HepG2 (cell line): ENCODE data around the gene NDUFAF3. TPM values are rescaled to one million over a fixed set of nuclear protein-coding genes. Genes with fewer than 3 reads are reported as not detected.

Source experiments
- ATAC-seq: fragments of 200-7000 bp; cut with Tn5 transposase; 3 replicates; pipeline ENCODE4 v1.9.1; 2020; ENCODE audit warnings: mild to moderate bottlenecking, moderate library complexity
- BruUV-seq: library from RNA; stranded (reverse); fragments of 400-500 nt; replicated peaks from 2 replicates; lab custom pipeline; 2021; lab: Mats Ljungman, UMichigan
- CTCF ChIA-PET: fragments of 300-600 bp; formaldehyde crosslinking; extraction: SDS; loops from one replicate; lab custom pipeline; 2021; ENCODE audit warnings: low total read pairs, inconsistent platforms, low intra/inter-chr PET ratio; lab: Yijun Ruan, JAX
- POLR2A ChIA-PET: fragments of 350-600 bp; sonication (Branson Sonifier 250); formaldehyde crosslinking; loops from one replicate; lab custom pipeline; 2020; ENCODE audit warnings: antibody characterized with exemption, inconsistent platforms; lab: Yijun Ruan, JAX
- DNase-seq: peaks from one replicate; pipeline ENCODE4 v3.0.0-alpha.2; 2015; ENCODE audit warnings: low spot score
- FAIRE-seq: peaks from 3 replicates; lab custom pipeline; 2011; peaks lifted over from hg19 to GRCh38; lab: Jason Lieb, UNC
- H2AFZ ChIP-seq: one replicate; pipeline ENCODE4 v1.6.1; 2011; ENCODE audit warnings: low read length, inconsistent platforms
- H3K27ac ChIP-seq: fragments of 300-600 bp; 3 replicates; pipeline ENCODE4 v1.8.0; 2011; ENCODE audit warnings: mixed run types, mild to moderate bottlenecking, mixed read lengths, low read length, inconsistent platforms; ENCODE audit not compliant: insufficient read depth; ENCODE audit errors: extremely low read length
- H3K27me3 ChIP-seq, 2 experiments: fragments of 200-600 bp in 1 of 2; 2 replicates in 1 of 2; 3 replicates in 1 of 2; pipeline versions ENCODE4 v1.6.0 to v1.8.0; 2011; ENCODE audit warnings: low read length in 2 of 2, mild to moderate bottlenecking in 2 of 2, moderate library complexity in 2 of 2, inconsistent platforms in 1 of 2; ENCODE audit not compliant: insufficient read depth in 2 of 2, control insufficient read depth in 1 of 2
- H3K36me3 ChIP-seq, 2 experiments: fragments of 200-600 bp in 1 of 2; replicated peaks in 1 of 2; 2 replicates in 1 of 2; 3 replicates in 1 of 2; pipeline versions ENCODE4 v1.5.1 to v1.8.0; 2011; ENCODE audit warnings: low read length in 2 of 2, inconsistent platforms in 1 of 2; ENCODE audit not compliant: insufficient read depth in 2 of 2, control insufficient read depth in 1 of 2
- H3K4me1 ChIP-seq: 2 replicates; pipeline ENCODE4 v1.5.1; 2012; ENCODE audit warnings: low read length, inconsistent platforms; ENCODE audit not compliant: insufficient read depth
- H3K4me2 ChIP-seq: 2 replicates; pipeline ENCODE4 v1.6.0; 2011; ENCODE audit warnings: low read depth, low read length, inconsistent platforms
- H3K4me3 ChIP-seq, 3 experiments: fragments of 200-600 bp in 1 of 3; sonication (generic), shearing (Covaris generic) in 1 of 3; replicated peaks in 1 of 3; 2 replicates each; pipeline ENCODE4 v1.5.1; 2011 to 2016; ENCODE audit warnings: low read length in 3 of 3, inconsistent platforms in 2 of 3, low read depth in 2 of 3, mild to moderate bottlenecking in 2 of 3, control low read depth in 1 of 3, mixed read lengths in 1 of 3; ENCODE audit not compliant: insufficient read depth in 1 of 3
- H3K79me2 ChIP-seq: one replicate; pipeline ENCODE4 v1.6.1; 2011; ENCODE audit warnings: low read length, inconsistent platforms; ENCODE audit not compliant: insufficient read depth
- H3K9ac ChIP-seq: 2 replicates; pipeline ENCODE4 v1.6.0; 2011; ENCODE audit warnings: mild to moderate bottlenecking, low read depth, low read length, inconsistent platforms; ENCODE audit not compliant: insufficient read depth
- H3K9me3 ChIP-seq: 2 replicates; pipeline ENCODE4 v1.5.1; 2012; ENCODE audit warnings: mild to moderate bottlenecking, low read length
- H4K20me1 ChIP-seq: 2 replicates; pipeline ENCODE4 v1.6.0; 2011; ENCODE audit warnings: inconsistent platforms, mild to moderate bottlenecking, low read length, moderate library complexity; ENCODE audit not compliant: insufficient read depth
- FOXP4 ChIP-seq: sonication (generic); formaldehyde crosslinking; IDR thresholded peaks from 2 replicates; pipeline ENCODE4 v1.4.0; 2020; ENCODE audit warnings: missing genetic modification reagents
- MAFF ChIP-seq: IDR thresholded peaks from 2 replicates; pipeline ENCODE4 v1.6.1; 2011; ENCODE audit warnings: low read depth, low read length, improper control_type of control experiment
- MAFK ChIP-seq, 2 experiments: IDR thresholded peaks in 1 of 2; conservative IDR thresholded peaks in 1 of 2; 2 replicates each; pipeline ENCODE4 v1.6.1; 2011; ENCODE audit warnings: improper control_type of control experiment in 2 of 2, low read length in 2 of 2
- TRIM22 ChIP-seq: fragments of 450-650 bp; IDR thresholded peaks from 2 replicates; pipeline ENCODE4 v1.6.1; 2017
- ZNF362 ChIP-seq: sonication (generic); formaldehyde crosslinking; IDR thresholded peaks from 2 replicates; pipeline ENCODE4 v1.4.0; 2020; ENCODE audit warnings: missing genetic modification reagents, mild to moderate bottlenecking, borderline replicate concordance
- in situ Hi-C: cut with HindIII; loops from 2 replicates; pipeline ENCODE4 v1.10.0; 2017; ENCODE audit warnings: low pct_unique_long_range_greater_than_20kb; ENCODE audit not compliant: extremely low pct_ligation_motif_present
- intact Hi-C: fragments of 100-400 bp; cut with micrococcal nuclease; formaldehyde crosslinking; loops from one replicate; pipeline ENCODE4 v1.10.0; 2022; ENCODE audit not compliant: unreplicated experiment
- polyA plus RNA-seq, 8 experiments: library from polyadenylated mRNA; depleted of rRNA in 3 of 8; stranded (reverse) in 7 of 8; unstranded in 1 of 8; fragments of >200 nt; fragmentation: Illumina TruSeq in 4 of 8; extraction: Trizol in 4 of 8; gene quantifications; 2 replicates each; pipeline versions ENCODE4 v1.2.1 to v1.2.3, GENCODE V29; 2011 to 2016; ENCODE audit warnings: low read depth in 4 of 8, missing spikeins in 1 of 8, mixed read lengths in 1 of 8; ENCODE audit not compliant: insufficient read depth in 1 of 8
- total RNA-seq, 5 experiments: library from RNA; depleted of rRNA; stranded (reverse); fragments of >200 nt; fragmentation: Illumina TruSeq; extraction: Trizol; gene quantifications; 2 replicates each; pipeline ENCODE4 v1.2.3, GENCODE V29; 2016; ENCODE audit warnings: low read depth in 1 of 5

Gene NDUFAF3
- total and polyA plus RNA-seq, 2 of the 13 experiments (the other 11 are each of a cell fraction or from before 2014, with no cell fraction given) = 39.0 to 50.0 TPM

GRCh38 chr3:48980295-48980694, 41.6 kb upstream of the NDUFAF3 start (continued):
- TF ChIP-seq TRIM22 (no peak), FOXP4 (CRISPR knock-in tag) (no peak)

- no peaks in the 10 kb centered on the region for H4K20me1 ChIP-seq
- CTCF ChIA-PET = no interaction called here
- FAIRE-seq = no peak
Measured at GRCh38 chr3:48982016-48982415, 39.9 kb upstream of the NDUFAF3 start.

More at GRCh38 chr3:48982016-48982415, 39.9 kb upstream of the NDUFAF3 start:
- no TSS peak for BruUV-seq
- POLR2A ChIA-PET = no interaction called here
- no peak for DNase-seq
- intact Hi-C loops = no loop called here
- Histone ChIP-seq H3K79me2 (no peaks in the 10 kb centered on the region), H3K4me3 (no peak overlapping the region), H3K27me3 (no peaks in the 10 kb centered on the region), H3K4me2 (no peak overlapping the region), H2AFZ (no peak overlapping the region), H3K9me3 (no peaks in the 10 kb centered on the region), H3K9ac (no peak overlapping the region), H3K27ac (no peak overlapping the region), H3K36me3 (peaks cover 37 to 64% of the 10 kb centered on the region in 2 experiments), H3K4me1 (no peaks in the 10 kb centered on the region)
- ATAC-seq = no peak
- TF ChIP-seq ZNF362 (no peak), MAFK (conservative IDR thresholded peaks at IDR 0.05 in 1 of 2, IDR thresholded peaks at IDR 0.05 in 1 of 2; ENCODE audit: low read length in 2 of 2) (peak; percentile 87 to 92), MAFF (peak; percentile 91)
- in situ Hi-C loops = no loop called here
